GM10248 (cell line): ENCODE data around the gene SHTN1.
A peak's percentile ranks its signal among the peaks of the same experiment; 100 is the strongest.

Experiments
- CTCF ChIA-PET: fragments of 300-600 bp; sonication (Branson Sonifier 250); formaldehyde crosslinking; extraction: SDS; loops from one replicate; lab custom pipeline; 2021; ENCODE audit warnings: antibody characterized with exemption; lab: Yijun Ruan, JAX
- POLR2A ChIA-PET: fragments of 350-650 bp; sonication (Branson Sonifier 250); formaldehyde crosslinking; extraction: SDS; loops from one replicate; lab custom pipeline; 2020; ENCODE audit warnings: antibody characterized with exemption; lab: Yijun Ruan, JAX
- DNase-seq: peaks from one replicate; pipeline ENCODE4 v3.0.0; 2012; ENCODE audit errors: extremely low spot score
- TF ChIP-seq, protein P1 (sequence below): IDR thresholded peaks from 2 replicates; pipeline ENCODE4 v1.5.1; 2012; ENCODE audit warnings: mild to moderate bottlenecking, low read depth; ENCODE audit errors: extremely low read depth, missing control alignments, control extremely low read depth

SHTN1 gene

DNA sequence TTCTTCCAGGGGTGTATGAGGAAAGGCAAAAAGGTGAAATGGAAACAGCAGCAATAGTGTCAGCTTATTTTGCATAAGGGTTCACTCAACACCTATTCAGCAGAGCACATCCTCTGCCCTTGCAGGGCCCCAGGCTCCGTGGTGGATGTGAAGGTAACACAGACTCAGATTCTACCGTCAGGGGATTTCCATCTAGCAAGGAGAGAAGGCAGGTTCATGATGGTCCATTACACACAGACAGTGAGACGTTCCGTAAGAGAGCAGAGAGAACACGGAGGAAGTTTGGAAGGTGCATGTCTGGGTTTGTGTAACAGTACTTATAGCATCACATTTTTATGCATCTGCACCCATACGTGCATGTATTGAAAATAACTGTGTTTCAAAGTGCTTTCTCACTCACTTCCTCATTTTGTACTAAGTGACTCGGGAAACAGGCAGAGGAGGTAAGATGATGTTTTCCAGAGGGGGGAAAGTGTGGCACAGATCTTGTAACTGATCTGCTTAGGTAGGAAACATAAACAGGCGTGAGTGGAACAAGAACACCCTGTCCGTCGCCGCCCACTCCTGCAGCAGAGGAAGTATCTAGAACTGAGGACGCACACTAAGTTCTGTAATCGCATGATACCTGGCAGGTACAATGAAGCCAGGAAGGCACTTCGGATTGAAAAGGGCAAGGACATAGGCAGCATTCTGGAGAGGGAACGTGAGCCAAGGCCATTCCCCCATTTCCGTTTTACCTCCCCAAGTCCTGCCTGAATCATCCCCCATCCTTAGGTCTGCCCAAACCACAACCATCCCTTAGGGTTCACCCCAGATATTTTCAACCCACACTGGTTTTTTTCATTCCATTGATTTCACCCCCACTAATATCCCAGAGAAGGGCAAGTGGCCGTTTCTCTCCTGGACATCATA, 156.7 kb downstream of the SHTN1 start:
- TF ChIP-seq, protein P1, sequence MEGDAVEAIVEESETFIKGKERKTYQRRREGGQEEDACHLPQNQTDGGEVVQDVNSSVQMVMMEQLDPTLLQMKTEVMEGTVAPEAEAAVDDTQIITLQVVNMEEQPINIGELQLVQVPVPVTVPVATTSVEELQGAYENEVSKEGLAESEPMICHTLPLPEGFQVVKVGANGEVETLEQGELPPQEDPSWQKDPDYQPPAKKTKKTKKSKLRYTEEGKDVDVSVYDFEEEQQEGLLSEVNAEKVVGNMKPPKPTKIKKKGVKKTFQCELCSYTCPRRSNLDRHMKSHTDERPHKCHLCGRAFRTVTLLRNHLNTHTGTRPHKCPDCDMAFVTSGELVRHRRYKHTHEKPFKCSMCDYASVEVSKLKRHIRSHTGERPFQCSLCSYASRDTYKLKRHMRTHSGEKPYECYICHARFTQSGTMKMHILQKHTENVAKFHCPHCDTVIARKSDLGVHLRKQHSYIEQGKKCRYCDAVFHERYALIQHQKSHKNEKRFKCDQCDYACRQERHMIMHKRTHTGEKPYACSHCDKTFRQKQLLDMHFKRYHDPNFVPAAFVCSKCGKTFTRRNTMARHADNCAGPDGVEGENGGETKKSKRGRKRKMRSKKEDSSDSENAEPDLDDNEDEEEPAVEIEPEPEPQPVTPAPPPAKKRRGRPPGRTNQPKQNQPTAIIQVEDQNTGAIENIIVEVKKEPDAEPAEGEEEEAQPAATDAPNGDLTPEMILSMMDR = no peak
- DNase-seq = peak; percentile 63
- CTCF ChIA-PET = interaction anchor here (1.3 to 1.5 kb wide), 3 partner anchors 60 to 326 kb away, joined by 3 to 5 read pairs (median 4); no protein-coding TSS in a partner anchor
- POLR2A ChIA-PET = no interaction called here

DNA sequence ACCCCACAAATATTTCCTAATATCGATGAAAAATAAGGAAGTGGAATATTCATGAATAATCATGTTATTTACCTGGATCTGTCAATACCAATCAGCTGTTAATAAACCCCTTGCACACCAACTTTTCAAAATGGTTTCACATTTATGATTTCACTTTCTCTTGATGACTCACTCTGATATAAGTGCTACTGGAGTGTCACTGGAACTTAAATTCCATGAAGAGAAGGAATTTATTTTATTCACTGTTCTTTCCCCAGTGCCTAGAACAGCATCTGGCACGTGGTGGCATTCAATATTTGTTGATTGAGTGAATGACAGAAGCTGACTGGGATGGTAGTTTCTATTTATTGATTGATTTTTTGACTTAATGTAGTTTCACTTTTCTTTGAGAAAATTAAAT, 159.2 kb downstream of the SHTN1 start:
- ChIA-PET POLR2A (no interaction called here), CTCF (interaction anchor here (3.0 kb wide), 1 partner anchor 10 kb away, joined by 9 read pairs; no protein-coding TSS in a partner anchor)
- TF ChIP-seq, protein P1 = no peak
- no peak for DNase-seq

DNA sequence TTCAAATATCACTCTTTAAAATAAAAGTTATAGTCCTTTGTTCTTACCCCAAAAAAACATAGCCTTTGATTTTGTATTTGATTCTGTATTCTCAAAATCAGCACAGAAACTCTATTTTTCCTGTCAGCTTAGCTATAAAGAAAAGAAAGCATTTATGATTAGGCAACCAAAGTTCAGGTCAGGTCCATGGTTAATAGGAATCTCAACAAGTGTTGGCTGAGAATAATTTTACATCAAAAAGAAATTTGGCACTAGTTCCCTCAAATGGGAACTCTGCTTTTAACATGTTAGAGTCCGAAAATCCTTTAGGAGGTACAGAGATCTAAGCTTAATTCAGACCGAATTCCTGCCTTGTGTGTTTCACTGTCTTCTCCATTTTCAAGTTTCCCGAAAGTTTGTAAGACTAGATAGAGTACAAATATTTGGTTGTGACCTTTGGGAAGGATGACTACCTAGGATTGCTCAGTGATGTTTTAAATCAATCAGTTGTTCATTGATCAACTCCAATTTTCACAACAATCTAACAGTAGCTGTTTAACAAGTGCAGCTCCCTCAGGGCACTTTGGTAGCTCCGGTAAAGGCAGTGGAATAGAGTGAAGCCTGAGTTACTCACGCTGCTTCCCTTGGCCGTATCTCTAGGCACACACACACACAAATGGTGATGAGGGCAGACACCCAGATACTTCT, 164.5 kb downstream of the SHTN1 start:
- no peak for DNase-seq
- TF ChIP-seq, protein P1 = no peak
- POLR2A ChIA-PET = no interaction called here
- CTCF ChIA-PET = interaction anchor here (1.0 kb wide), 1 partner anchor 334 kb away, joined by 3 read pairs; no protein-coding TSS in a partner anchor

DNA sequence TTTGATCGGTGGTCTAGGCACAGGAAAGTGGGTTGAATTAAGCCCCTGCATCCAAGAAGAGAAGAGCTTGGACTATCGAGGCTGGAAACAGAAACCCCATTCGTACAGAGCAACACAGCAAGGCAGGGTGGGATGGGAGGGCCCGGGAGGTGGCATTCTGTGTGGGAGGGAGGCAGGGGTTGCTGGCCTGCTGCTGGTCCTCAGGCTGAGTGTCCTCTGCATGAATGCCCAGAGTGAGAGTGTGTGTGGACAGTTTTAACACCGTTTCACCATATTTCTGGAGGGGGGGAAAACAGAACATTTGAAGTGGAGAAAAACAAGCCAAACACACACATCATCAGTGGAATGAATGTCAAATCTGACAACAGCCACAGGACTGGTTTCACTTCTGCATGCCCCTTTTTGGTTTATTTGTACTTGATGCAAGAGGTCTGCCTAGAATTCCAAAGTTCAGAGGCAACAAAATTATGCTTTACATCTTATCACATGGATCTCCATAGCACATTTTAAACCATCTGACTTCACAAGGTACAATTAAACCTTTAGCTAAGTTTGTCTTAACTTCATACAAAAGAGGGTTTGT, 166.8 kb downstream of the SHTN1 start:
- TF ChIP-seq, protein P1 = no peak
- POLR2A ChIA-PET = no interaction called here

DNA sequence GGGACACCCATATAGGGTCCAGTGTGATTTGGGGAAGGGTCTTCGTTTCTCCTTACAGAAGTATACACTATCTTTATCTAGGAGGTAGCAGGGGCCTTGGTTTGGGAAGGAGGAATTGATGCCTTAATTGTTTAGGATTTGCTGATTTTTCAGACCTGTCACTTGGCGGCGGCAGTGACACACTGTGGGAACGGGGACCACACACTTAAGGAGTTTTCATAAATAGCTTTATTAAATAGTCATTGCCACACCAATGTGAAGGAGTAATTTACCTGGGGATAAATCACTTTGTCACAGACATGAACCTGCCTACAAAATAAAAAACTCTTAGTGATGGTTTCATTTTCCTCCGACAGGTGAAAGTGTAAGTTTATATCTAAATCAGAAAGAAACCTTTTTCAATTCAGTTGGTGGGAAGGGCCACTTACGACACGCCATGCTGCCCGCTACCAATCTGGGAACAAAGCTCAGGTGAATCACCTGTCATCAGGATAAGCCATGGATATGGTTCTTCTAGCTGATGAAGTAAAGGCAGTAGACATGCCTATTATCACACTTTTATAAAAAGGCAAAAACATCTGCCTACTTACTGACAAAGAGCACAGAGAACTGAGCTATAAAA, 168.0 kb downstream of the SHTN1 start:
- CTCF ChIA-PET = interaction anchor here (1.3 to 3.2 kb wide), 3 partner anchors 8 to 338 kb away, joined by 4 to 13 read pairs (median 9); no protein-coding TSS in a partner anchor
- TF ChIP-seq, protein P1 = no peak
- DNase-seq = no peak
- POLR2A ChIA-PET = no interaction called here

More for the DNA sequence above, 166.8 kb downstream of the SHTN1 start:
- DNase-seq = peak; percentile 27
- CTCF ChIA-PET = interaction anchor here (0.9 to 3.2 kb wide), 3 partner anchors 9 to 50 kb away, joined by 3 to 13 read pairs (median 6); no protein-coding TSS in a partner anchor

DNA sequence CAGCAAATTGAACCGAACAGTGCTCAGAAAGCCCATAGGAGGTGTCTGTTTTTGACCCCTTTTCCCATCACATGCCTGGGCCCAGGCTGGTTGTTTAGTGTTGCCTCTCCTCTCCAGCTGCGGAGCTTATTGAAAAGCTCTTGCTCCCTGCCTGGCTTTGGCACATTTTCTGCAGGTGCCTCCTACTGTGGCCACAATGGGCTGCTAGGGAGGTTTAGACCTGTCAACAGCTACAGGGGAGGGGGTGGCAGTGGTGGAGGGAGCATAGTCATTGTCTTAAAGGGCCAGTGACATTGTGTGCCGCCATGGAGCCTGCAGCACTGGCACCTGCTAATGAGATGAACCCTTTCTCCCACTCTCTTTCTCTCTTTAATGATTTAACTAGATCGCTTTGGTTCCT, 168.9 kb downstream of the SHTN1 start:
- ChIA-PET CTCF (interaction anchor here (1.0 to 2.9 kb wide), 6 partner anchors 9 to 339 kb away, joined by 3 to 9 read pairs (median 4); partner anchors contain the start of gene ENO4), POLR2A (no interaction called here)
- TF ChIP-seq, protein P1 = no peak
- no peak for DNase-seq
